Epithelial cell of proximal tubule (primary cell): ENCODE measurements around the gene SLC6A9. TPM values are rescaled to one million over a fixed set of nuclear protein-coding genes. Genes with fewer than 3 reads are reported as not detected.

Experiments used
- DNase-seq: peaks from one replicate; pipeline ENCODE4 v3.0.0-alpha.2; 2011; ENCODE audit warnings: low read depth
- H3K4me3 ChIP-seq: 2 replicates; pipeline ENCODE4 v1.5.1; 2011; ENCODE audit warnings: low read depth, mild to moderate bottlenecking, low read length
- total RNA-seq: library from RNA; depleted of rRNA; stranded (reverse); fragments of >200 nt; gene quantifications from 2 replicates; pipeline ENCODE4 v1.2.3, GENCODE V29; 2015
- TF ChIP-seq, protein P1 (sequence below): conservative IDR thresholded peaks from 2 replicates; pipeline ENCODE4 v1.5.1; 2012; ENCODE audit warnings: low read depth, mild to moderate bottlenecking, low read length

SLC6A9 gene
- total RNA-seq, 1 donor from 2014 or later, result 1.3 TPM

DNA sequence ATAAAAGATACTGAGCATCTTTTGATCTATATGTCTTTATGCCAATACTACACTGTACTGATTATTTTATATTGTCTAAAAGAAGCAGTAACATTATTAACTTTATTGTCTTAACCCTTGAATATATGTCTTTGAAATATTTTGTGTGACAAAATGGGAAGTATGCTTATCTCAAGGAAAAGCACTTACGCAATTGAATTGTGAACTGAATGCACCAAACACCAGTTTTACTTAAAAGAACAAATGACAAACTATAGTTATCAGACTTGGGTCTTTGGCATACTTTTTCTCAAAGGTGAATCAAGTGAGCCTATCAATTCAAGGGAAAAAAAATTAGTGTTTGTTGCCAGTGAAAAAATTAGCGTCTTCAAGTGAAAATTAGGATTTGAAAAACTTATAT is 9.2 kb upstream of the SLC6A9 start:
- TF ChIP-seq, protein P1, sequence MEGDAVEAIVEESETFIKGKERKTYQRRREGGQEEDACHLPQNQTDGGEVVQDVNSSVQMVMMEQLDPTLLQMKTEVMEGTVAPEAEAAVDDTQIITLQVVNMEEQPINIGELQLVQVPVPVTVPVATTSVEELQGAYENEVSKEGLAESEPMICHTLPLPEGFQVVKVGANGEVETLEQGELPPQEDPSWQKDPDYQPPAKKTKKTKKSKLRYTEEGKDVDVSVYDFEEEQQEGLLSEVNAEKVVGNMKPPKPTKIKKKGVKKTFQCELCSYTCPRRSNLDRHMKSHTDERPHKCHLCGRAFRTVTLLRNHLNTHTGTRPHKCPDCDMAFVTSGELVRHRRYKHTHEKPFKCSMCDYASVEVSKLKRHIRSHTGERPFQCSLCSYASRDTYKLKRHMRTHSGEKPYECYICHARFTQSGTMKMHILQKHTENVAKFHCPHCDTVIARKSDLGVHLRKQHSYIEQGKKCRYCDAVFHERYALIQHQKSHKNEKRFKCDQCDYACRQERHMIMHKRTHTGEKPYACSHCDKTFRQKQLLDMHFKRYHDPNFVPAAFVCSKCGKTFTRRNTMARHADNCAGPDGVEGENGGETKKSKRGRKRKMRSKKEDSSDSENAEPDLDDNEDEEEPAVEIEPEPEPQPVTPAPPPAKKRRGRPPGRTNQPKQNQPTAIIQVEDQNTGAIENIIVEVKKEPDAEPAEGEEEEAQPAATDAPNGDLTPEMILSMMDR, result no peak
- DNase-seq, result no peak
- H3K4me3 ChIP-seq, result no peak overlapping the region

DNA sequence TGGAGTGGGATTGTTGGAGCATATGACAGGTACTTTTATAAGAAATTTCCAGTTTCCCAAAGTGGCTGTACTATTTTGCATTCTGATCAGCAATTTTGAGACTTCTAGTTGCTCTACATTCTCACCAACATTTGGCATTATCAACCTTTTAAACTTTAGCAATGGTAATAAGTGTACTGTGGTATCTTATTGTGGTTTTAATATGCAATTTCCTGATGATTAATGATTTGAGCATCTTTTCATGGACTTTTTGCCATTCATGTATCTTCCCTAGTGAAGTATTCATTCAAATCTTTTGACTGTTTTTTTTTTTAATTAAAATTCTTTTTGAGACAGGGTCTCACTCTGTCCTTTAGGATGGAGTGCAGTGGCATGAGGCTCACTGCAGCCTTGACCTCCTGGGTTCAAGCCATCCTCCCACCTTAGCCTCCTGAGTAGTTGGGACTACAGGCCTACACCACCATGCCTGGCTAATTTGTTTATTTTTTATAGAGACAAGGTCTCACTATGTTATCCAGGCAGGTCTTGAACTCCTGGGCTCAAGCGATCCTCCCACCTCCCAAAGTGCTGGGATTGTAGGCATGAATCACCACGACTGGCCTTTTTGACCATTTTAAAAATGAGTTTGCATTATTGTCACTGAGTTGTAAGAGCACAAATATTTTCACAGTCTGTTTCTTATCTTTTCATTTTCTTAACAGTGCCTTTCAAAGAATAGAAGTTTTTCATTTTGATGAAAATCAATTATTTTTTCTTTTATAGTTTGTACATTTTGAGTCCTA is 7.8 kb upstream of the SLC6A9 start:
- no peak for DNase-seq
- no peak overlapping the region for H3K4me3 ChIP-seq
- TF ChIP-seq, protein P1, result no peak

DNA sequence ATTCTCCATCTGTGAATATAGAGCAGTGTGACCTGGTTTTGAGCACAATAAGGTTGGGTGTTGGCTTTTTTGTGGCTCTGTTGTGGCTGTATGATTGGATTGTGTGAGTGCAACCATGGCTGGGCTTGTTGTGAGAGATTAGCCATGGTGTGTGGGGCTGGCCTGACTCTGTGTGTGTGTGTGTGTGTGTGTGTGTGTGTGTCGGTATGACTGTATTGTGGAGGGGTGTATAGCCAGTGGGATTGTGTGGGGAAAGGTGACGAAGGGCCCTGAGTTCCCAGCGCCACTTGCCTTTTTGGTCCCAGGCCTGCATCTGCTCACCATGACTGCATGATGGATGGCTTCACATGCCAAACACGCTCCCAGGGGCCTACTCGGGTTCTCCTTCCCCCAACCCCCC is 5.9 kb upstream of the SLC6A9 start:
- TF ChIP-seq, protein P1, result no peak
- DNase-seq, result no peak
- no peak overlapping the region for H3K4me3 ChIP-seq

DNA sequence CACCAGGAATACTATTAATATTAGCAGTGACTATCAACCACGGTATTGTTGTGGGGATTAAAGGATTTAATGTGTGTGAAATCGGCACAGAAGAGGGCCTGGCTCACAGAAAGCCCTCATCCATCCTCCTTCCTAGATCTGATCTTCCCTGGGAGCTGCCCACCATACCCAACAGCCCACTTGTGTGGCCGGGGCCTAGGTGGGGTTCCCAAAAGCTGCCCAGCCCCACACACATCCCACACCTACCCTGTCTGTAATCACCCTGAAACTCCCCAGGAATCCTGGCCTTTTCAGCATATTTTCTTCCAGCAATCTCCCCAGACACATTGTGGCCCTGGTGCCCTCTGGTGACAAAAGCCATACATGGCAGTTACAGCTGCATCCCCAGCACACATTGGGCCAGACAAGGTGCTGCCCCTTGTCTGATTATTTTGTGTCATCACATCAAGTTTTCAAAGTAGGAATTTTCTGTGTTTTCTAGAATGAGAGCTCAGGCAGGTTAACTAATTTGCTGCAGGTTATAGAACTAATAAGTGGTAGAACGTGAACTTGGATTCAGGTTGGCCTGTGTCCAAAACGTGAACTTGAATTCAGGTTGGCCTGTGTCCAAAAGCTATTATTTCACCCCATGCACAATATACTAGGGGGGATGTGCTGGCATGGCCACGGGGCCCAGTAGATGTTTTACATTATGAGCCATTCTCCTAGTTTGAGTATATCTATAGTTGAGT is 5.3 kb upstream of the SLC6A9 start:
- H3K4me3 ChIP-seq, result no peak overlapping the region
- TF ChIP-seq, protein P1, result peak; percentile 93
- DNase-seq, result no peak

DNA sequence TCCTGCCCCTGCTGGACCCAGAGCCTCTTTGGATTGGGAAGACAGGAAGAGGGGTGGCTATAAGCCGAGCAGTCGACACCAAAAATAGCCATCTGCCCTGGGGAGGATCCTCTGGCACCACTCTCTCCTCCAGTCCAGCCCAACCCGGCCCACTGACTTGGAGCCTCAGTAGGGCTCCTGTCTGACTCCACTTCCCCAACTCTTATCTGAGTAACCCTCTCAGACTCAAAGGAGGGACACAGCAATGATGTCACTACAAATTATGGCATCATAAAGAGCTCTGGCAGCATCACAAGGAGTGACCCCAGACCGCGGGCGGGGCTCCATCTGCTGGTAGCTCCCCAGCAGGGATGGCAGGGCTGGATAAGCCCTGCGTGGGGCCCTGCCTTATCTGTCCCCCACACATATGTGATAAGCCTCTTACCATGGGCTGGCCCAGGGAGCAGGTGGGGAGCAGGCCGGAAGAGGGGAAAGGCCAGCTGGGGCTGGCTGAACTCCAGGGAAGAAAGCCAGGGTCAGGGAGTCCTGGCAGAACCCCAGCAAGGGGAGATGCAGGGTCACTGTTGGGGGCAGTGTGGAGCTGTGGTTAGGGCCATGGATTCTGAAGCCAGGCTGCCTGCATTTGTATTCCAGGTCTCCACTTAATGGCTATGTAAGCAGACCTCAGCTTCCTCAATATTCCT is 4.6 kb upstream of the SLC6A9 start:
- no peak overlapping the region for H3K4me3 ChIP-seq
- TF ChIP-seq, protein P1, result peak; percentile 11
- no peak for DNase-seq

DNA sequence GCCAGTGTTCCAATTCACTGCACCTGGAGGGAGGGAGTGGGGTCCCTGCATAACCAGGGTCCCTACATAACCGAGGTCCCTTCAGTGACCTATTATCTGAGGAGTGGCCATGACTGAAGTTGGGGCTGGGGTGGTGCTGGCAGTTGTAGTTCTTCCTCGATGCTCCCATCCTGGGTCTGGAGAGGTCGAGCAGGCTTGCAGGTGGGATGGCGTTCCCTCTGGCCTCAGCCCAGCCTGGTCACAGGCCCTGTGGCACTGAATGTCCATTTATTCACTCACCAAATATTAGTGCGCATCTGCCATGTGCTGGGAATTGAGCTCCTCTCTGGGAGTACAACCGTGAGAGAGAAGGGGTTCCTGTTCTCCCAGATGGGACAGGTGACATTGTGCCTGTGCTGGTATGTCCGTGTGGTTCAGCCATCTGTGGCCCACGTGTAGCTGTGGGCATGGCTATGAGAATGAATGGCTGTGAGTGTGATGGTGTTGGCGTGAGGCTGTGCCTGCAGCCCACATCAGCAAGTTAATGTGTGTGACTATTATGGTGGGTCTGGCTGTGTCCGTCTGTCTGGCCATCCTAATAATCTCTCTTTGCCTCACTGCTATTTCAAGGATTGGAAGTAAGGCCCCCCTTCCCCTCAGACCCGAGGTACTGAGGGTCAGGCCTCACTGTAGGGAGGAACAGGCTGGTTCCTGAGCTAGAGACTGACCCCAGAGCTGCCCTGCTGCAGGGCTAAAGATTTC is 3.9 kb upstream of the SLC6A9 start:
- no peak for DNase-seq
- TF ChIP-seq, protein P1, result no peak
- no peak overlapping the region for H3K4me3 ChIP-seq
